Colonic mucosa (tissue), 4 donors: ENCODE measurements around the gene ZNF263. TPM values are rescaled to one million over a fixed set of nuclear protein-coding genes. Genes with fewer than 3 reads are reported as not detected.

Experiments used
- DNase-seq: peaks from one replicate; pipeline ENCODE4 v3.0.0-alpha.2; 2020
- H3K27ac ChIP-seq: fragments of 200-600 bp; one replicate; pipeline ENCODE4 v1.8.0; 2021
- H3K27me3 ChIP-seq: fragments of 200-600 bp; one replicate; pipeline ENCODE4 v1.8.0; 2021
- H3K36me3 ChIP-seq: fragments of 200-600 bp; one replicate; pipeline ENCODE4 v1.8.0; 2021
- H3K4me1 ChIP-seq: fragments of 200-600 bp; one replicate; pipeline ENCODE4 v1.8.0; 2021; ENCODE audit warnings: mild to moderate bottlenecking
- H3K4me3 ChIP-seq: fragments of 200-600 bp; one replicate; pipeline ENCODE4 v1.8.0; 2021
- H3K9ac ChIP-seq, 2 donors: one replicate each; pipeline ENCODE4 v1.7.0; 2013; ENCODE audit warnings: control low read depth in 2 of 2, low read depth in 2 of 2, low read length in 2 of 2
- H3K9me3 ChIP-seq: fragments of 200-600 bp; one replicate; pipeline ENCODE4 v1.8.0; 2021
- CTCF ChIP-seq: fragments of 200-600 bp; IDR thresholded peaks from one replicate; pipeline ENCODE4 v1.8.0; 2022; ENCODE audit warnings: antibody characterized with exemption, mild to moderate bottlenecking
- intact Hi-C: fragments of 100-400 bp; cut with DNase I; formaldehyde crosslinking; loops from one replicate; pipeline ENCODE4 v1.14.1; 2022
- total RNA-seq, 2 donors: library from RNA; stranded (reverse); fragmentation: NEBNext Ultra II Directional in 1 of 2; extraction: Animal tissue kit (Norgen Biotek cat#: 25700) in 1 of 2; gene quantifications; one replicate each; pipeline ENCODE4 v1.2.1, GENCODE V29; 2021
- donor health status: healthy.
- donor health status: DM: no; HTN: no; CAD: no.
- donor health status: DM: no; HTN: no; CAD: no.

The ZNF263 gene
- total RNA-seq, 2 donors from 2014 or later, result 19.5 to 27.2 TPM

- no peak overlapping the region for H3K4me3 ChIP-seq
- H3K36me3 ChIP-seq, result no peaks in the 10 kb centered on the region
- no peak for TF ChIP-seq CTCF
- H3K9me3 ChIP-seq, result no peaks in the 10 kb centered on the region
- intact Hi-C loops, result no loop called here
- no peaks in the 10 kb centered on the region for H3K4me1 ChIP-seq
- no peaks in the 10 kb centered on the region for H3K27me3 ChIP-seq
- no peak for DNase-seq
- H3K27ac ChIP-seq, result no peak overlapping the region
- H3K9ac ChIP-seq, result no peak overlapping the region
Observed at GRCh38 chr16:3274490-3274889, 8.8 kb upstream of the ZNF263 start.

GRCh38 chr16:3274947-3275346 is 8.3 kb upstream of the ZNF263 start:
- no peaks in the 10 kb centered on the region for H3K36me3 ChIP-seq
- TF ChIP-seq CTCF, result no peak
- H3K9ac ChIP-seq, result no peak overlapping the region
- H3K27ac ChIP-seq, result no peak overlapping the region
- H3K27me3 ChIP-seq, result no peaks in the 10 kb centered on the region
- intact Hi-C loops, result no loop called here
- H3K9me3 ChIP-seq, result no peaks in the 10 kb centered on the region
- DNase-seq, result no peak
- H3K4me3 ChIP-seq, result no peak overlapping the region
- no peaks in the 10 kb centered on the region for H3K4me1 ChIP-seq

- Histone ChIP-seq H3K36me3 (no peaks in the 10 kb centered on the region), H3K9me3 (no peaks in the 10 kb centered on the region), H3K4me1 (peaks cover under 1% of the 10 kb centered on the region), H3K9ac (no peak overlapping the region), H3K27ac (no peak overlapping the region), H3K27me3 (no peaks in the 10 kb centered on the region), H3K4me3 (no peak overlapping the region)
- DNase-seq, result no peak
- intact Hi-C loops, result no loop called here
- TF ChIP-seq CTCF, result no peak
Observed at GRCh38 chr16:3276679-3277078, 6.6 kb upstream of the ZNF263 start.

GRCh38 chr16:3281222-3281820 is 2.0 kb upstream of the ZNF263 start:
- intact Hi-C loops, result loop anchor here (10.0 kb wide), 1 partner anchor 223 kb away; the partner anchor contains the start of gene CLUAP1
- H3K4me1 ChIP-seq, result peaks cover 15% of the 10 kb centered on the region
- H3K9ac ChIP-seq, result no peak overlapping the region
- no peaks in the 10 kb centered on the region for H3K27me3 ChIP-seq
- no peak overlapping the region for H3K4me3 ChIP-seq
- H3K27ac ChIP-seq, result no peak overlapping the region
- no peak for DNase-seq
- no peak for TF ChIP-seq CTCF
- H3K9me3 ChIP-seq, result no peaks in the 10 kb centered on the region
- no peaks in the 10 kb centered on the region for H3K36me3 ChIP-seq

GRCh38 chr16:3282103-3282729 is 1.1 kb upstream of the ZNF263 start:
- no peaks in the 10 kb centered on the region for H3K9me3 ChIP-seq
- no peak for DNase-seq
- TF ChIP-seq CTCF, result no peak
- no peaks in the 10 kb centered on the region for H3K36me3 ChIP-seq
- intact Hi-C loops, result loop anchor here (10.0 kb wide), 1 partner anchor 223 kb away; the partner anchor contains the start of gene CLUAP1
- peak overlapping the region; percentile 84 for H3K4me3 ChIP-seq
- peak overlapping the region; percentile 89 to 93 for H3K9ac ChIP-seq
- H3K27me3 ChIP-seq, result no peaks in the 10 kb centered on the region
- peak overlapping the region; percentile 96 for H3K27ac ChIP-seq
- H3K4me1 ChIP-seq, result peaks cover 15% of the 10 kb centered on the region
